OCI-M2 (cell line): Measurements from ENCODE around the gene SCAMP2.

Experiments used
- DNase-seq: peaks from one replicate; lab custom pipeline; 2025; ENCODE audit not compliant: unreplicated experiment; lab: John Stamatoyannopoulos, UW

The SCAMP2 gene

GRCh38 chr15:74863239-74864056 lies 9.7 kb downstream of the SCAMP2 start:
- DNase-seq, result no peak

DNA sequence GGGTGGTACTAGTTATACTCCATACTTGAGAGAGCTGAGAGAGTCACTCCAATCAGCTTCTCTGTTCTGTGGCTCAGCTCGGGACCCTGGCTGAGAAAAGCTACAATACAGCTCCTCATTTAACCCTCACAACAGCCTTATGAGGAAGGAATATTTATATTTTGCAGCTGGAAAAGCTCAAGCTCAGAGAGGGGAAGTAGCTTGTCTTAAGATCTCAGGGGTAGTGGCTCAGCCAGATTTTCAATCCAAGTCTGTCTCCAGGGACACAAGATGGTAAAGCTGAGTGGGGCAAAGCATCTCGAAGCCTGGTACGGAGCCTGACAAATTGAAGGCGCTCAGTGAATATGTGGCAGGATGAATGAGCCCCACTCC lies 14.8 kb downstream of the SCAMP2 start:
- no peak for DNase-seq

DNA sequence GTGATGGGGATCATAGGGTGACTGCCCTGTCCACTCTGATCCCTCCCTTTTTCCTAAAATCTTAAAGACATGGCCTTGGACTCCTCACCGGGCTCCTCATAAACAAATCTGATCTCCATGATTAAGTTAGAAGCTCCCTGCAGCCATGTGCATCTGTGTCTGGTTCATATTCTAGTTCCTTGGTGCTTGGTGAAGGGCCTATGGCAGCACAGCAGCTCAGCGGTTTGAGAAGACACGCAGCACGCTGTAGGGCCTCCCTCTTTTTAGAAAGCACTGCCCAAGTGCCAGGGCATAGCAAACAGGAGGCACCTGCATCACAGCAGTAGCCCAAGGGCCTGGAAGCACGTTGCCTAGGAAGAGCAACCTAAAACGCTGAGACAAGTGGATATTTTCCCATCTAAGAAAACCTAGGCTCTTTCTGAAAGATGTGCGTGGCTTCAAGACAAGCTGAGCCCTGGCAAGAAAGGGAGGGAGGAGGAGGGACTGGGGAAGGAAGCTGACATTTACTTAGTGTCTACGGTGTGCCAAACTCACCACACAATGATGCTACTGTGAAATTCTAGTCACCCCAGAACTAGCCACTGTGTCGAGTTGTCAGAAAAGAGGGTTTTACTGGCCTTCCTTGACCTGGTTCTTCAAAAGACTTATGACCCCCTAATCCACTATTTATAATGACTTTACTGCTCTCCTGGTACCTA lies 15.3 kb downstream of the SCAMP2 start:
- DNase-seq, result no peak

- no peak for DNase-seq
Measured at GRCh38 chr15:74857082-74857655, 16.0 kb downstream of the SCAMP2 start.

GRCh38 chr15:74856537-74856936 lies 16.6 kb downstream of the SCAMP2 start:
- DNase-seq, result no peak

- DNase-seq, result no peak
Measured at GRCh38 chr15:74855857-74856256, 17.3 kb downstream of the SCAMP2 start.

GRCh38 chr15:74854453-74855022 lies 18.6 kb downstream of the SCAMP2 start:
- no peak for DNase-seq

GRCh38 chr15:74851960-74852359 lies 21.2 kb downstream of the SCAMP2 start:
- DNase-seq, result no peak

- DNase-seq, result no peak
Measured at GRCh38 chr15:74850393-74850792, 22.8 kb downstream of the SCAMP2 start.

DNA sequence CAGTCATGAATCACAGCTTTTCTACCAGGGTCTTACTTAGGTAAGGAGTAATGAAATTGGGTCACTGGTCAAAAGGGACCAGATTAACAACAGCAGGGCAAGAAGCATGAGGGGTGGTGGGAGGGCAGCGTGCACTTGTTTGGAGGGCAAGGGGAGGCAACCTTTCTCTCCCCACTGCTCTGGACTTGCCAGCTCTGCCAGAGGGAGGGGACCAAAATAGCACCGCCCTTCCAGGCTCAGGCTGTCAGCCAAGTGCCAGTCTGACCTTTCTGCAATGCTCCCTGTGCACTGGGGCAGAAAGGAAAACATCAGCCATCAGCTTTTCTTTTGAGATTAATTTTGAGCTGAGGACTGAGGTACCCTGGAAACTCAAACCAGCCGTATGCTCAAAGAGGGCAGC lies 25.7 kb downstream of the SCAMP2 start:
- DNase-seq, result no peak

GRCh38 chr15:74845581-74845980 lies 27.6 kb downstream of the SCAMP2 start:
- DNase-seq, result no peak

DNA sequence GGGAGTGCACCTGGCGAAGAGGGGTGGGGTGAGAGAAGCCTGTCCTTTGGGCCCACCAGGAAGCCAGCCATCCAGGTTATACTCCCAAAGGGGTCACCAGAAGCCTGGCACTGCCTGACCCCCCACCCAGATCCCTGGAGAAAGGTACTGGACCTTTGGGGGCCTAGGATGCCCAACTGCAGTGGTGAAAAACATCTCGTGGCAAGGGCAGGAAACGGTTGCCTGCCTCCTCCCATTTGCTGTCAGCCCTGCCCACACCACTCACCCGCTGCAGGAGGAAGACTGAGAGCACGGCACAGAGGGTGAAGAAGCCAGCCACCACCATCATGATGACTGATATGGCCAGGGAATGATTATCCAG lies 28.0 kb downstream of the SCAMP2 start:
- no peak for DNase-seq

DNA sequence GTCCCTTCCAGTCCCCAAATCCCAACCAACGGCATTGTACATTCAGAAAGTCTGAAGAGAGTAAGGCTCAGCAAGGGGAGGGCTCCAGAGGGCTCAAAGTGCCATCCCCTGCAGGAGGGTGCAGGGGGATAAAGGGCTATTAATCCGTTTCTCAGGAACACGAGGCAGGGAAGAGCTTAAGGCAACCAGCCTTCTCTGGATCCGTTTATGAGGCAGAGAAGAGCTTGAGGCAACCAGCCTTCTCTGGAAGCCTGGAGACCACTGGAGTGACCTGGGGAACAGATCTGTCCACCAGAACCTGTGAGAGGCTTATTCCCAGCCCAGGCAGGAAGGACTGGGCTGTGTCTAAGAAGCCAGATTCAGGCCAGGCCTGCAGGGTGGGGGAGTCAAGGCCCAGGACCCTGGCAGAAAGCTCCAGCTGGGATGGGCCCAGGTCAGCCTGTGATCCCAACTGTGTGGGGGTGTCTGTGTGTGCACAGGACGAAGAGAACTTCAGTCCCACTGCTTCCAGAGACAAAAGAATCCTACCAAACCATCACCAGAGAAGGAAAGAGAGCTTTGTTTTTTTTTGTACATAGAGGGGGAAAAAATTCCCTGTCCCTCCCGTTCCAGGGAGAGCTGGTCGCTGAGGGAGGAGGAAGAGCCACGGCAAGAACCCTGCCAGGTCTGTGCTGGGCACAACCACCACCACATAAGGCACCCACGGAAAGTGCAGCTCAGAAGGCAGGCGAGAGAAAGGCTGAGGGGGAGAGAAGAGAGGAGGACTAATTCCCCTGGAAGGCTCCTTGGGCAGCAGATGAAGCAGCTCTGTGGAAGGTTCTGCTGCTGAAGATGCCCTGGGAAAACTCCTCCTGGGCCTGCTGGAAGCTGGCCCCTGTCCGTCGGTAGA lies 28.6 kb downstream of the SCAMP2 start:
- DNase-seq, result no peak

GRCh38 chr15:74843891-74844299 lies 29.3 kb downstream of the SCAMP2 start:
- no peak for DNase-seq

GRCh38 chr15:74843445-74843828 lies 29.7 kb downstream of the SCAMP2 start:
- DNase-seq, result no peak

DNA sequence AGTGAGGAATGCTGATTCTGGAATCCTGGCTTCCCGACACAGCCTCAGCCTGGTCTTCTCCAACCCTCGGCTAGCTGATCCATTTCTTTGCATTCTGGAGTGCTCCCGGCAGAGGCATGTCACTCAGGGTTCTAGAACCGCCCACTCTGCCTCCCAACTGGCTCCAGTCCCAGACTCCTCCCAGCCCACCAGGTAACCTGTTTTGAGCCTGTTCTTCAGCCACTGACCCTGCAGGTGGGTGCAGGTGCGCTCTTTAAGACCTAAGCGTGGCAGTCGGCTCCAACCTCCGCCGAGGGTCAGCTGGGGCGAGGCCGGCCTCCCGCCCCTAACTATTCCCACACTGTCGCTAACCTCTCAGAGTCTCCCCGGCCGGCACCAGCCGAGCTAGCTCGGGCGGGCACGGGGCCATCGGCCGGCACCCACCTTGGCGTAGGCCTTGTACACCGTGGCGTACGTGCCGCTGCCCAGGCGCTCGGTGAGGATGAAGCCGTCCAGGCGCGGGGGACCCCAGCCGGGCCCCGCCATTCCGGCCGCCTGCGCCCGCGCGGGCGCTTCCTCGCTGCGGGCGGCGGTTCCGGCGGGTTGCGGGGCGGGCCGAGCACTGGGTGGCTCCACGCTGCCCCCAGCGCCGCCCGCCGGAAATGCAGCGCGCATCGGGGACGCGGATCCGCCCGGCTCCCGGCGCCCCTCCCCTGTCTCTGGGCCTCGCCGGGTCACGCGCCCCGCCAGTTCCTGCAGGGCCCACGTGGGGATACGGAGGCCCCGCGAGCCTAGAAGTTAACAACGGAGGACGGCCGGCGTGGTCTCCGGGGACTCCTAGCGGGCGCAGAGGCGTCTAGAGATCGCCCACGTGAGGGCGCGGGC lies 30.4 kb downstream of the SCAMP2 start, which contains the start of gene ULK3:
Gene ULK3 (minus strand): TSS at position 576 of the 864 bp plus-strand sequence. CDS start 51 bp downstream, at position 525.
- no peak for DNase-seq

- no peak for DNase-seq
Measured at GRCh38 chr15:74841891-74842373, 31.2 kb downstream of the SCAMP2 start.

GRCh38 chr15:74840851-74841775 lies 32.1 kb downstream of the SCAMP2 start:
- DNase-seq, result no peak
